ENCODE measurements around the gene BAG3.
"Not testable (repeated sequence)": the region's sequence is repeated elsewhere in the genome, so short reads cannot be mapped to it uniquely, and the experiment has no call there.

Gene BAG3

GRCh38 chr10:119694608-119695007 is 43.4 kb downstream of the BAG3 start:
- DNase-seq = no peak

- no peak for DNase-seq
Observed at GRCh38 chr10:119700321-119700954, 49.3 kb downstream of the BAG3 start.

- no peak for DNase-seq
Observed at GRCh38 chr10:119701861-119702260, 50.7 kb downstream of the BAG3 start.

- DNase-seq = no peak
Observed at GRCh38 chr10:119702583-119702982, 51.4 kb downstream of the BAG3 start.

- DNase-seq = no peak
Observed at GRCh38 chr10:119703903-119704508, 52.8 kb downstream of the BAG3 start.

GRCh38 chr10:119705434-119705831 is 54.3 kb downstream of the BAG3 start:
- no peak for DNase-seq

GRCh38 chr10:119706521-119707278 is 55.5 kb downstream of the BAG3 start:
- no peak for DNase-seq

- DNase-seq = not testable (repeated sequence)
Observed at GRCh38 chr10:119707331-119707730, 56.2 kb downstream of the BAG3 start.

GRCh38 chr10:119710935-119711334 is 59.8 kb downstream of the BAG3 start:
- not testable (repeated sequence) for DNase-seq

- DNase-seq = no peak
Observed at GRCh38 chr10:119713744-119714483, 62.7 kb downstream of the BAG3 start.

- DNase-seq = no peak
Observed at GRCh38 chr10:119714484-119714816, 63.3 kb downstream of the BAG3 start.

- DNase-seq = no peak
Observed at GRCh38 chr10:119715628-119716505, 64.7 kb downstream of the BAG3 start.

- DNase-seq = no peak
Observed at GRCh38 chr10:119723161-119723560, 72.0 kb downstream of the BAG3 start.

- DNase-seq = no peak
Observed at GRCh38 chr10:119723624-119724023, 72.4 kb downstream of the BAG3 start.

GRCh38 chr10:119724593-119725516 is 73.7 kb downstream of the BAG3 start:
- DNase-seq = no peak

GRCh38 chr10:119725517-119725827 is 74.3 kb downstream of the BAG3 start:
- DNase-seq = no peak

- peak; percentile 93 for DNase-seq
Observed at GRCh38 chr10:119725828-119726675, 74.9 kb downstream of the BAG3 start, which contains the start of gene INPP5F. Gene INPP5F (plus strand): TSS chr10:119726050. CDS start chr10:119726263, 213 bp downstream.

- no peak for DNase-seq
Observed at GRCh38 chr10:119726676-119727261, 75.6 kb downstream of the BAG3 start.
